Measurements from ENCODE around the gene SLC27A5. TPM values are rescaled to one million over a fixed set of nuclear protein-coding genes. Genes with fewer than 3 reads are reported as not detected.
A peak's percentile ranks its signal among the peaks of the same experiment; 100 is the strongest.

Gene SLC27A5
- total and polyA plus RNA-seq, 9 of the 15 experiments (the other 6 are each of a cell fraction or from before 2014, with no cell fraction given): 42.2 to 318 (median 64.7) TPM

GRCh38 chr19:58475714-58476497, 35.9 kb downstream of the SLC27A5 start, which contains the start of gene ZNF446 (continued):
- TF ChIP-seq, protein P1, sequence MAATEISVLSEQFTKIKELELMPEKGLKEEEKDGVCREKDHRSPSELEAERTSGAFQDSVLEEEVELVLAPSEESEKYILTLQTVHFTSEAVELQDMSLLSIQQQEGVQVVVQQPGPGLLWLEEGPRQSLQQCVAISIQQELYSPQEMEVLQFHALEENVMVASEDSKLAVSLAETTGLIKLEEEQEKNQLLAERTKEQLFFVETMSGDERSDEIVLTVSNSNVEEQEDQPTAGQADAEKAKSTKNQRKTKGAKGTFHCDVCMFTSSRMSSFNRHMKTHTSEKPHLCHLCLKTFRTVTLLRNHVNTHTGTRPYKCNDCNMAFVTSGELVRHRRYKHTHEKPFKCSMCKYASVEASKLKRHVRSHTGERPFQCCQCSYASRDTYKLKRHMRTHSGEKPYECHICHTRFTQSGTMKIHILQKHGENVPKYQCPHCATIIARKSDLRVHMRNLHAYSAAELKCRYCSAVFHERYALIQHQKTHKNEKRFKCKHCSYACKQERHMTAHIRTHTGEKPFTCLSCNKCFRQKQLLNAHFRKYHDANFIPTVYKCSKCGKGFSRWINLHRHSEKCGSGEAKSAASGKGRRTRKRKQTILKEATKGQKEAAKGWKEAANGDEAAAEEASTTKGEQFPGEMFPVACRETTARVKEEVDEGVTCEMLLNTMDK (IDR thresholded peaks at IDR 0.05; ENCODE audit: borderline replicate concordance, insufficient read depth, low read depth, low read length, poor library complexity, severe bottlenecking): peak; percentile 17
- TF ChIP-seq PTBP1 (IDR thresholded peaks at IDR 0.05; ENCODE audit: low read depth, low read length): 0 out of 2 replicates have a peak, but pooled peaks have one; percentile 1
- TF ChIP-seq FOXJ2 (tag; IDR thresholded peaks at IDR 0.05): no peak
- peak in 1 of 2 experiments; percentile 51; a peak in 1 of 4 replicates for TF ChIP-seq FOXK2 (conservative IDR thresholded peaks at IDR 0.05 in 1 of 2, IDR thresholded peaks at IDR 0.05 in 1 of 2; ENCODE audit: low read depth in 2 of 2)
- no peak for TF ChIP-seq ID3 (CRISPR knock-in tag; IDR thresholded peaks at IDR 0.05)
- TF ChIP-seq ID3 (tag; IDR thresholded peaks at IDR 0.05): 0 out of 2 replicates have a peak, but pooled peaks have one; percentile 33
- TF ChIP-seq NCOA2 (IDR thresholded peaks at IDR 0.05; ENCODE audit: partially characterized antibody in 2 of 2): no peak
- TF ChIP-seq NFIC (IDR thresholded peaks at IDR 0.05): no peak
- no peak for TF ChIP-seq KAT2B (IDR thresholded peaks at IDR 0.05; ENCODE audit: low read depth, low read length)
- TF ChIP-seq FOXP1 (CRISPR knock-in tag; IDR thresholded peaks at IDR 0.05): peak; percentile 10
- TF ChIP-seq ZNF41 (CRISPR knock-in tag; conservative IDR thresholded peaks at IDR 0.05): no peak
- TF ChIP-seq, protein P2, sequence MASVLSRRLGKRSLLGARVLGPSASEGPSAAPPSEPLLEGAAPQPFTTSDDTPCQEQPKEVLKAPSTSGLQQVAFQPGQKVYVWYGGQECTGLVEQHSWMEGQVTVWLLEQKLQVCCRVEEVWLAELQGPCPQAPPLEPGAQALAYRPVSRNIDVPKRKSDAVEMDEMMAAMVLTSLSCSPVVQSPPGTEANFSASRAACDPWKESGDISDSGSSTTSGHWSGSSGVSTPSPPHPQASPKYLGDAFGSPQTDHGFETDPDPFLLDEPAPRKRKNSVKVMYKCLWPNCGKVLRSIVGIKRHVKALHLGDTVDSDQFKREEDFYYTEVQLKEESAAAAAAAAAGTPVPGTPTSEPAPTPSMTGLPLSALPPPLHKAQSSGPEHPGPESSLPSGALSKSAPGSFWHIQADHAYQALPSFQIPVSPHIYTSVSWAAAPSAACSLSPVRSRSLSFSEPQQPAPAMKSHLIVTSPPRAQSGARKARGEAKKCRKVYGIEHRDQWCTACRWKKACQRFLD (CRISPR knock-in tag; IDR thresholded peaks at IDR 0.05): no peak
- peak; percentile 87 for TF ChIP-seq POLR2H (tag; IDR thresholded peaks at IDR 0.05; ENCODE audit: low read depth)
- no peak for TF ChIP-seq ZNF197 (CRISPR knock-in tag; IDR thresholded peaks at IDR 0.05; ENCODE audit: low read depth)
- TF ChIP-seq CREM (IDR thresholded peaks at IDR 0.05; ENCODE audit: low read depth): peak; percentile 92
- no peak for TF ChIP-seq SLC30A9 (CRISPR knock-in tag; IDR thresholded peaks at IDR 0.05)
- peak; percentile 67 for TF ChIP-seq ETV1 (tag; conservative IDR thresholded peaks at IDR 0.05; ENCODE audit: low read depth)
- TF ChIP-seq DIDO1 (tag; IDR thresholded peaks at IDR 0.05; ENCODE audit: low read depth): no peak; the same call in 1 of the 2 replicates
- TF ChIP-seq BCL6 (CRISPR knock-in tag; IDR thresholded peaks at IDR 0.05): no peak
- no peak for TF ChIP-seq SMARCB1 (IDR thresholded peaks at IDR 0.05; ENCODE audit: insufficient read length, low read depth)
- TF ChIP-seq SETDB1 (IDR thresholded peaks at IDR 0.05; ENCODE audit: low read length): peak; percentile 33

Measured in K562 (cell line).